Right renal pelvis (tissue), 4 donors: ENCODE results near the gene LIMS2. TPM values are rescaled to one million over a fixed set of nuclear protein-coding genes. Genes with fewer than 3 reads are reported as not detected.

Source experiments
- DNase-seq, 4 donors: peaks; one replicate each; pipeline ENCODE4 v3.0.0-alpha.2; 2013; ENCODE audit warnings: low read depth in 4 of 4, low spot score in 3 of 4, missing footprints in 1 of 4
- polyA plus RNA-seq, 4 donors: library from polyadenylated mRNA; unstranded; fragments of 120-200 nt; gene quantifications; one replicate each; pipeline ENCODE4 v1.2.1, GENCODE V29; 2013; ENCODE audit not compliant: insufficient read length in 4 of 4

Gene LIMS2
- 10 to 100 TPM; 17.5 to 23.6 (median 21.2) TPM for polyA plus RNA-seq

- no peak for DNase-seq
Observed at GRCh38 chr2:127675331-127676261, at the start of gene LIMS2. Gene LIMS2 (minus strand): TSS chr2:127675530. CDS start chr2:127675024, 506 bp downstream.

DNA sequence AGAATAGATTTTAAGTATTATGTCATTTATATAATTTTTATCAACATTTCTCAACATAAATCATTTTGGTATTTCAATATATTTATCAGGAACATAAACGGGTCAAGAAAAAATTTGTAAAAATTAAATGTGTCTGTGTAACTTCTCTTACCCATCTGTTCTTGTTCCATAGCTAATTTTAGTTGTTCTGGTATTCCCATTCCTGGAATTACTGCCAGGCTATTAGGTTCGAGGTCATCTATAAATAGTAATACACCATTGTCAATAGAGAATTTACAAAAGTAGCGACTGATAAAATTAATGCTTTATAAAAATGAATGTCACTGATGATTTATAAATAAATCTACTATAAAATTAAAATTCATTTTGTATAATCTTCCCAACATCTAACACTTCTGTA, 47.5 kb upstream of the LIMS2 start:
- DNase-seq: no peak

- DNase-seq: no peak
Observed at GRCh38 chr2:127721978-127722355, 46.6 kb upstream of the LIMS2 start.

- DNase-seq: no peak
Observed at GRCh38 chr2:127721311-127721977, 46.1 kb upstream of the LIMS2 start.

GRCh38 chr2:127719301-127720218, 44.2 kb upstream of the LIMS2 start:
- DNase-seq: no peak

GRCh38 chr2:127718271-127718670, 42.9 kb upstream of the LIMS2 start:
- DNase-seq: no peak

- no peak for DNase-seq
Observed at GRCh38 chr2:127715778-127716449, 40.6 kb upstream of the LIMS2 start.

DNA sequence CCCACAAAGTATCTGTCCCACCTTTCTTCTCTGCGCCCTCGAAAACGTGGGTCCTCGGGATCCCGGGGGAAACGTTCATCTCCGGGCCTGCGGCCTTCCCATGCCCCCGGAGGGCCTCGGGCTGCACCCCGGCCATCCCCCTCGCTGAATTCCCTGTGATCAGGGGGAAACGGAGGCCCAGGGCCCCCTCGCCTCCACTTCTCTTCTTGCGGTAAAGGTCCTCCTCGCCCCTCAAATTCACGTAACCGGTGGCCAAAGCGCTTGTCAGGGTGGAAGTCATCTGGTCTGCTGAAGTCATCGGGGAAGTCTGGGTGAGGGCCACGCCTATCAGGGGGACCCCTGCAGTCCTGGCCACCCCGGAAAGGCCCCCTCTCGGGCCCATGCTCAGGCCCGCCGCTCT, 38.2 kb upstream of the LIMS2 start:
- no peak for DNase-seq

DNA sequence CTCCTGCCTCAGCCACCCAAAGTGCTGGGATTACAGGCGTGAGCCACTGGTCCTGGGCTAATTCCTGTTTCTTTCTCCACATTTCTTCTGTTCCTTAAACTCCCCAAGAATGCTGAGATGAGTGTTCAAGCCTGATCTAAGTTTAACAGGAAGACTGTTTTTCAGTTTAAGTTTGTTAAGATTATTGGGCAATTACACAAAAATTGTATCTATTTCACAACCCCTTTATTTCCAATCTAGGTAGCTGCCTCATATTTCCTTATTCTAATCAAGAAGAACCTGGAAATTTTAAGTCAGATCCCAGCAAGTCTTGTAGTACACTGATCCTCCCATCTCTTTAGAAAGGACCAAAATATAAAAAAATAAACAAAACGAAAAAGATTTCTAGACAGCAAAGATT, 37.7 kb upstream of the LIMS2 start:
- DNase-seq: no peak

- no peak for DNase-seq
Observed at GRCh38 chr2:127709336-127709735, 34.0 kb upstream of the LIMS2 start.

DNA sequence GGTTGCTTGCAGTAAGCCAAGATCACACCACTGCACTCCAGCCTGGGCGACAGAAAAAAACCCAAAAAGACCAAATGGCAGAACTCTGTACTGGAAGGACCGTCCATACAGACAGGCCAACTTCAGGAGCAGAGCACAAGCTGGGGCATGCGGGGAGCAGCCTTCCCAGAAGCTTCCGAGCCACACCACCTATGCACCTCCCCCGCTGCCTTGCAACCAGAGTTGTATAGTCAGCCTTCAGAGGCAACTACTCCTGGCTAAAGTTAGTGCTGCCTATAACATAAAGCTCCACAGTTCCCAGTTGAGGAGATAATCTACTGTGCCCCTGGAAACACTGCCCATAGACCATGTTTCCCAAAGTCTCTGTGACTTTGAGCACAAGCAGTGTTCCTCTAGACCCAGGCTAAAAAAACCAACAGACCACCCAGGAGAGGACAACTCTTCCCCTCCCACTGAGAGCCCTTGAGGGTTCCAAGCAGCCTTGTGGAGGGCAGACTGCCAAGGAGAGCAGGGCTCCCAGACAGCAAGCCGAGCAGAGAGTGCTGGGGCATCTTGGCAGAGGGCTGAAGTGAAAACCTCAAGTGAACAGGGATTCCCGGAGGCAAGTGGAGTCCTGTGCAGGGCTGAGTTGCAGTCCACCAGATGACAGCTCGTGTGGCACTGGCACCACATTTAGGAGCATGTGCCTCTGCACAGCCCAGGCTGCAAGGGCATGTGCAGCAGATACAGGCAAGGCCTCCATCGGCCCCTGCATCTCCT, 32.7 kb upstream of the LIMS2 start:
- DNase-seq: no peak

DNA sequence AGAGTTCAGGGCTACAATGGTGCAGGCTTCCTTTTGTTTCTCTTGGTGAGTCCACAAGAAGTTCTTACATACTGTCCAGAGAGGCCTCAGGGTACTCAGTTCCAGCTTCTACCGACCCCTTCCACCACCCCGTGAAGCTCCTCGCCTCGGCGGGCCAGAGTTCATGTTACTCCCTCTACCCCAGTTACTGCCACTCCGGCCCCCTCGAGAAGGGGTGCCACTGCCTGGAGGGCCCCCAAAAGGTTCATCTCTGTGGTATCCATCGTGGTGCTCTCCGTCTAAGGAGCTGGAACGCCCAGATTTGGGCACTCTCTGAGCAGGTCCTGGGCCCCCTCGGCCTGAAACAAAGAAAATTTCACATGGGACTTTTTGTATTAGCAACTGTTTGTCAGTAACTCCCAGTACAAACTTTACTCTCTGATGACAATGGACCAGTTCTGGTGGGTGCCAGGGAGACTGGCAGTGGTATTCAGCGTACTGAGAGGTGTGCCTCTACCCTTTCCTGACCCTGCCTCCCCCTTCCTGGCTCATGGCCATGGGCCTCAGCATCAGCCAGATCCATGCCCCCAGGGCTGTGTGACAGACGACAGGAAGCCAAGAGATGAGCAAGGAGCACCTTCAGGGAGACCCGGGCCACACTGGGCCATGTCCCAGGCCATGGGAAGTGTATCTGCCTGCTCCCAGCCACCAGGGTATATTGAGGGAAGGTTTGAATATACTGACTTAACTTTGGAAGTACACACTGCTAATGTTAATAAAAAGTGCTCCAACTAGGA, 31.1 kb upstream of the LIMS2 start:
- DNase-seq: no peak

- DNase-seq: no peak
Observed at GRCh38 chr2:127705391-127706065, 30.2 kb upstream of the LIMS2 start.

GRCh38 chr2:127704641-127705390, 29.5 kb upstream of the LIMS2 start:
- DNase-seq: no peak

GRCh38 chr2:127703282-127703681, 28.0 kb upstream of the LIMS2 start:
- DNase-seq: no peak

- DNase-seq: no peak
Observed at GRCh38 chr2:127702395-127703009, 27.2 kb upstream of the LIMS2 start.
